ENCODE measurements around the gene ZPR1.

DNA sequence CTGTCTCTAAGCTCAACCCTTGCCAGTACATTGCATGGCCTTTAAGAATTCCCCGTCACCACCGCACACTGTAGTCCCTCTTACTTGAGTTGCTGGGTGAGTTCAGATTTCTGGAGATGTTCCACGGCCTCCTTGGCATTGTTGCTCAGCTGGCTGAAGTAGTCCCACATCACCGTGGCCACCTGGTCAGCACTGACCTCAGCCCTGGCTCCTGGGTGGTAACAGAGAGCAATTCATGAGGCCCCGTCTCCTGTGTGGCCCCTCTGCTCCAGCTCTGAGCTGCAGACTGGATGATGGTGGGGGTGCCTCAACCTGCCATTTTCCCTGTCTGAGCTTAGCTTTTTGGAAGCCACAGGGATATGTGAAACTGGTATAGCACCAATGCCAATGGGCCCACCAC lies 34.8 kb upstream of the ZPR1 start:
- TF ChIP-seq TAF1 (IDR thresholded peaks at IDR 0.05; ENCODE audit: low read depth) (no peak), TEAD4 (IDR thresholded peaks at IDR 0.05) (no peak), CEBPB (IDR thresholded peaks at IDR 0.05) (no peak), ZBTB7A (IDR thresholded peaks at IDR 0.05; ENCODE audit: low read depth) (no peak), YY1 (IDR thresholded peaks at IDR 0.05; ENCODE audit: low read depth) (no peak)
- TF ChIP-seq, protein P1, sequence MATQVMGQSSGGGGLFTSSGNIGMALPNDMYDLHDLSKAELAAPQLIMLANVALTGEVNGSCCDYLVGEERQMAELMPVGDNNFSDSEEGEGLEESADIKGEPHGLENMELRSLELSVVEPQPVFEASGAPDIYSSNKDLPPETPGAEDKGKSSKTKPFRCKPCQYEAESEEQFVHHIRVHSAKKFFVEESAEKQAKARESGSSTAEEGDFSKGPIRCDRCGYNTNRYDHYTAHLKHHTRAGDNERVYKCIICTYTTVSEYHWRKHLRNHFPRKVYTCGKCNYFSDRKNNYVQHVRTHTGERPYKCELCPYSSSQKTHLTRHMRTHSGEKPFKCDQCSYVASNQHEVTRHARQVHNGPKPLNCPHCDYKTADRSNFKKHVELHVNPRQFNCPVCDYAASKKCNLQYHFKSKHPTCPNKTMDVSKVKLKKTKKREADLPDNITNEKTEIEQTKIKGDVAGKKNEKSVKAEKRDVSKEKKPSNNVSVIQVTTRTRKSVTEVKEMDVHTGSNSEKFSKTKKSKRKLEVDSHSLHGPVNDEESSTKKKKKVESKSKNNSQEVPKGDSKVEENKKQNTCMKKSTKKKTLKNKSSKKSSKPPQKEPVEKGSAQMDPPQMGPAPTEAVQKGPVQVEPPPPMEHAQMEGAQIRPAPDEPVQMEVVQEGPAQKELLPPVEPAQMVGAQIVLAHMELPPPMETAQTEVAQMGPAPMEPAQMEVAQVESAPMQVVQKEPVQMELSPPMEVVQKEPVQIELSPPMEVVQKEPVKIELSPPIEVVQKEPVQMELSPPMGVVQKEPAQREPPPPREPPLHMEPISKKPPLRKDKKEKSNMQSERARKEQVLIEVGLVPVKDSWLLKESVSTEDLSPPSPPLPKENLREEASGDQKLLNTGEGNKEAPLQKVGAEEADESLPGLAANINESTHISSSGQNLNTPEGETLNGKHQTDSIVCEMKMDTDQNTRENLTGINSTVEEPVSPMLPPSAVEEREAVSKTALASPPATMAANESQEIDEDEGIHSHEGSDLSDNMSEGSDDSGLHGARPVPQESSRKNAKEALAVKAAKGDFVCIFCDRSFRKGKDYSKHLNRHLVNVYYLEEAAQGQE (IDR thresholded peaks at IDR 0.05; ENCODE audit: low read depth): no peak
- TF ChIP-seq, protein P2, sequence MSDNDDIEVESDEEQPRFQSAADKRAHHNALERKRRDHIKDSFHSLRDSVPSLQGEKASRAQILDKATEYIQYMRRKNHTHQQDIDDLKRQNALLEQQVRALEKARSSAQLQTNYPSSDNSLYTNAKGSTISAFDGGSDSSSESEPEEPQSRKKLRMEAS (IDR thresholded peaks at IDR 0.05): no peak

Measured in Ishikawa (cell line).